MG63 (cell line): ENCODE measurements around the gene PCDHGC5. TPM values are rescaled to one million over a fixed set of nuclear protein-coding genes. Genes with fewer than 3 reads are reported as not detected.

Experiments
- DNase-seq: peaks from one replicate; pipeline ENCODE4 v3.0.0-alpha.2; 2020
- H3K27me3 ChIP-seq: fragments of 250-450 bp; sonication (Bioruptor Pico); 2 replicates; pipeline ENCODE4 v1.5.1; 2020; ENCODE audit warnings: mild to moderate bottlenecking, moderate library complexity
- H3K36me3 ChIP-seq: fragments of 250-450 bp; sonication (Bioruptor Pico); 2 replicates; pipeline ENCODE4 v1.5.1; 2020; ENCODE audit warnings: mild to moderate bottlenecking, moderate library complexity
- H3K4me3 ChIP-seq: fragments of 250-450 bp; sonication (Bioruptor Pico); 2 replicates; pipeline ENCODE4 v1.5.1; 2020; ENCODE audit warnings: mild to moderate bottlenecking, moderate library complexity
- H3K9me3 ChIP-seq: fragments of 250-450 bp; sonication (Bioruptor Pico); 2 replicates; pipeline ENCODE4 v1.5.1; 2020; ENCODE audit warnings: mild to moderate bottlenecking, moderate library complexity
- total RNA-seq: library from RNA; depleted of rRNA; stranded (reverse); fragments of >200 nt; shearing (Covaris generic); gene quantifications from 2 replicates; pipeline ENCODE4 v1.2.3, GENCODE V29; 2014; ENCODE audit warnings: low replicate concordance; rRNA removed

PCDHGC5 gene
- total RNA-seq, 1 experiment from 2014 or later: 0.46 TPM

DNA sequence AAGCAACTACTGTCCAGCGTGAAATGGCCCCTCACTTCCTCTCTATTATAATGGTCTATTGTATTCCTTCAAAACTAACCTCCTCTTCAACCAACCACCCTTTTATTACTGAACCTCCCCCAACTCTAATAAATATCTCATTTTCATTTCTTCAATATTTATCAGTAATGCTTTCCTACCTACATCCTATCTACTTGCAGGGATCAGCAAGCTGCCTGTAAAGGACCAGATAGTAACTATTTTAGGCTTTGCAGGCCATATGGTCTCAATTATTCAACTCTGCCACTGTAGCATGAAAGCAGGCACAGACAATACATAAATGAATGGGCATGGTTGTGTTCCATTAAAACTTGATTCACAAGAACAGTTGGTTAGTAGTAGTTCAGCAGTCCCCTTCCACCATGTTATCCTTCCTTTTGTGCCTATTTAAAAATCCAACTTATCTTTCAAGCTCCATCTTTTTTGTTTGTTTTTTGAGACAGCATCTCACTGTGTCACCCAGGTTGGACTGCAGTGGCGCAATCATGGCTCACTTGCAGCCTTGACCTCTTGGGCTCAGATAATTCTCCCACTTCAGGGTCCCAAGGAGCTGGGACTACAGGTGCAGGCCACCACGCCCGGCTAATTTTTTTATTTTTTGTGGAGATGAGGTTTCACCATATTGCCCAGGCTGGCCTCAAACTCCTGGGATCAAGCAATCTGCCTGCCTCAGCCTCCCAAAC is 45.8 kb downstream of the PCDHGC5 start:
- no peaks in the 10 kb centered on the region for H3K9me3 ChIP-seq

More for the DNA sequence above, 45.8 kb downstream of the PCDHGC5 start:
- H3K4me3 ChIP-seq: no peak overlapping the region
- no peak for DNase-seq
- peaks cover 55% of the 10 kb centered on the region for H3K36me3 ChIP-seq
- no peaks in the 10 kb centered on the region for H3K27me3 ChIP-seq

Other genes with a start within 250 kb of the PCDHGC5 start
- gene PCDHB15, start 243.7 kb upstream of the PCDHGC5 start, total RNA-seq: 0.07 and 2.0 TPM in 2 replicates
- not detected in 2 replicates for gene SLC25A2, start 185.0 kb upstream of the PCDHGC5 start, total RNA-seq
- 183 and 217 TPM in 2 replicates for gene TAF7, start 168.3 kb upstream of the PCDHGC5 start, total RNA-seq
- 0.42 and 0.56 TPM in 2 replicates for gene PCDHGA1, start 158.6 kb upstream of the PCDHGC5 start, total RNA-seq
- not detected in 2 replicates for gene PCDHGA2, start 150.3 kb upstream of the PCDHGC5 start, total RNA-seq
- not detected in 2 replicates for gene PCDHGA3, start 145.3 kb upstream of the PCDHGC5 start, total RNA-seq
- gene PCDHGB1, start 139.0 kb upstream of the PCDHGC5 start, total RNA-seq: 0.59 and 1.3 TPM in 2 replicates
- gene PCDHGA4, start 134.1 kb upstream of the PCDHGC5 start, total RNA-seq: 0.23 and 0.44 TPM in 2 replicates
- gene PCDHGB2, start 129.1 kb upstream of the PCDHGC5 start, total RNA-seq: 1.6 and 2.5 TPM in 2 replicates
- not detected in 2 replicates for gene PCDHGA5, start 124.9 kb upstream of the PCDHGC5 start, total RNA-seq
- gene PCDHGB3, start 118.8 kb upstream of the PCDHGC5 start, total RNA-seq: 0.81 TPM in 1 of 2 replicates, not detected in the other
- gene PCDHGA6, start 115.2 kb upstream of the PCDHGC5 start, total RNA-seq: 0.20 and 2.3 TPM in 2 replicates
- 0.07 and 0.67 TPM in 2 replicates for gene PCDHGA7, start 106.3 kb upstream of the PCDHGC5 start, total RNA-seq
- 0.17 and 0.26 TPM in 2 replicates for gene PCDHGB4, start 101.4 kb upstream of the PCDHGC5 start, total RNA-seq
- gene PCDHGA8, start 96.4 kb upstream of the PCDHGC5 start, total RNA-seq: 0.03 and 0.59 TPM in 2 replicates
- 0.53 TPM in 1 of 2 replicates, not detected in the other for gene PCDHGB5, start 91.1 kb upstream of the PCDHGC5 start, total RNA-seq
- not detected in 2 replicates for gene PCDHGA9, start 86.3 kb upstream of the PCDHGC5 start, total RNA-seq
- not detected in 2 replicates for gene PCDHGB6, start 81.1 kb upstream of the PCDHGC5 start, total RNA-seq
- gene PCDHGA10, start 76.1 kb upstream of the PCDHGC5 start, total RNA-seq: 1.0 and 1.2 TPM in 2 replicates
- gene PCDHGB7, start 71.4 kb upstream of the PCDHGC5 start, total RNA-seq: 0.10 TPM in 1 of 2 replicates, not detected in the other
- gene PCDHGA11, start 68.0 kb upstream of the PCDHGC5 start, total RNA-seq: not detected in 2 replicates
- not detected in 2 replicates for gene PCDHGA12, start 58.6 kb upstream of the PCDHGC5 start, total RNA-seq
- 42.3 and 49.8 TPM in 2 replicates for gene PCDHGC3, start 13.1 kb upstream of the PCDHGC5 start, total RNA-seq
- not detected in 2 replicates for gene PCDHGC4, start 4.1 kb upstream of the PCDHGC5 start, total RNA-seq
- gene DIAPH1, start 129.9 kb downstream of the PCDHGC5 start, total RNA-seq: 28.4 and 43.9 TPM in 2 replicates
- 122 and 169 TPM in 2 replicates for gene HDAC3, start 147.8 kb downstream of the PCDHGC5 start, total RNA-seq
- gene RELL2, start 147.9 kb downstream of the PCDHGC5 start, total RNA-seq: 13.2 and 15.1 TPM in 2 replicates
- gene FCHSD1, start 162.3 kb downstream of the PCDHGC5 start, total RNA-seq: 3.4 and 5.8 TPM in 2 replicates
- 2.1 and 4.6 TPM in 2 replicates for gene ARAP3, start 193.1 kb downstream of the PCDHGC5 start, total RNA-seq